Measurements from ENCODE around the gene FLOT1.

FLOT1 gene

DNA sequence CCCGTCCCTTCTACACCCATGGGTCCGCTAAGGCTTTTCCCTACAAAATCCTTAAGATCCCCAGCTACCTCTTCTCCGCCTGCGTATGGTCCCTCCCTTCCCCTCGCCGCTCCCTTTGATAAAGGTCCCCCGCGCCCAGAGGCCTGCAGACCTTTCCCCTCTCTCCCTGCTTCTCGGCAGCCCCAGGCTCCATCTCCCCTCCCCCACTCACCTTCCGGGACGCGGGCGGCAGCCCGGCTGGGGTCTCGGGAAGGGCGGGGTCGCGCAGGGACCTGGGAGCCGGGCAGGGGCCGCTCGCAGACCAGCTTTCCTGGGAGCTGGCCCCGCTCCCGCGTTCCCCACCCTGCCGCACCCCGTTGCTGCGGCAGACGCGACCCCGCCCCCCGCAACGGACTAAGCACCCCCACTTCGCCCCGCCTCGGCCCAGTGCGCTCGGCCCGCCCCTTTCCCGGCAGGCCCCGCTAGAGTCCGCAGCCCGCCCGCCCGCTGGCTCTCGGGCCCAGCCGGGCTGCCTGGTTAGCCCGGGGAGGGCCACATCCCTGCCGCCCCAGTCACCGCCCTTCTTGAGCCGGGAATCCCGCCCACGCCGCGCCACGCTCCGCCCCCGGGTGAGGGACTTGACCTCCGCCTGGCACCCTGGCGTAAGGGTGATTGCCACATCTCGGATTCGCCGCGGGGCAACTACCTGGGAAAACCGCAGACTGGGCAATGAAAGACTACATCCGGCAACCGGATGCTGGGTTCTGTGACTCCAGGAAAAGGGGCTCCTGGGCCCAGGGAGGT, at the start of gene FLOT1:
Gene FLOT1 (minus strand): TSS at position 372 of the 783 bp plus-strand sequence. CDS start 498 bp downstream, outside the sequence.
- peak in 1 of 2 experiments; percentile 74 for DNase-seq

- no peak for DNase-seq
These were observed 48.4 kb upstream of the FLOT1 start for GRCh38 chr6:30790724-30791383.

GRCh38 chr6:30789606-30790005, 47.1 kb upstream of the FLOT1 start:
- DNase-seq = no peak

- DNase-seq = no peak
These were observed 45.5 kb upstream of the FLOT1 start for GRCh38 chr6:30787954-30788353.

DNA sequence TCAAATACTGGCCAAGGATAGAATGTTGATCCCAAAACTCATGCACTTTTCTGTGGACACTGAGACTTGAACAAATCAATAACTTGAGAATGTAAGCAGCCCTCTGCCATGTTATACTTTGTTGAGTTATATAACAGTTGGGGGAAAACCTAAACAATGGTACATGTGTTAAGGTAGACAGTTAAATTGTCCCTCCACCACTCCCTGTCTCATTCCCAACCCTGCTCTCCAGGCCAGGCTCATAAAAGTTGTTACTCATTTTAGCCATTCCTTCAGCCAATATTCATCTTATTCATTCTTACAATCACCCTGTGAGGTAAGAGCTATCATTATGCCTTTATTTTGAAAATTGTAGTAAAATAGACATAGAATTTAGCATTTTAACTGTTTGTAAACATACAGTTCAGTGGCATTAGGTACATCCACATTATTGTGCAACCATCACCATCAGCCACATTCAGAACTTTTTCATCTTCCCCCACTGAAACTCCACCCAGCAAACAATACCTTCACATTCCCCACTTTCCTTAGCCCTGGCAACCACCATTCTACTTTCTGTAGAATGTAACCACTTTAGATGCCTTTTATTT, 40.0 kb upstream of the FLOT1 start:
- DNase-seq = no peak

DNA sequence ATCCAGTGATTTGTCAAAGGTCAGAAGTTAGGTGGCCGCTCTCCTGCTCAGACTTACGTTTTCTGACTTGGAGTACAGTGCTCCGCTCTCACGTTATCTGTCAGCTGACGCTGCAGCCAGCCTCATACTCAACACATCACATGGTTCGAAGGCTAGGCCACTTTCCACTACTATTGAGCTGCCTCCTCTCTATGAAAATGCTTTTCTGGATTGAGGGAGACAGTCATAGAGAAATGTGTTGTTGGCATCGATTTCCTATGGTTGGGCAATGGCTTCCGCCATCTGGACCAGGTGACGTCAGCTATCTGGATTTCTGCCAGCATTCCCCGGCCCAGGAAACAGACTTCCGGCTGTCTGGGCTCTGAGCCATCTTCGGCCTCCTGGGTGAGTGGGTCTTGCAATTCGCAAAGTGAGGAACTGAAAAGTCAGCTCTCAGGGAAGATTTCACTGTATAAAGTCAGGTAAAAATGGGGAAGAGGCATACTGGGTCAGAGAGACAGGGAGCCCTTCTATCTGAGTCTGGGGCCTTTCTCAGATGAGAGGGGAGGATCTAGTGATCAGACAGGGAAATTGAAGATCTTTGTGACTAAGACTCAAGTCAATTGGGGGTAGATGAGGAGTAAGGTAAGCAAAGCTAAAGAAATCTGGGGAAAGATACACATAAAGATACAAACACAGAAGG, 39.4 kb upstream of the FLOT1 start:
- DNase-seq = peak; percentile 66 to 72

DNA sequence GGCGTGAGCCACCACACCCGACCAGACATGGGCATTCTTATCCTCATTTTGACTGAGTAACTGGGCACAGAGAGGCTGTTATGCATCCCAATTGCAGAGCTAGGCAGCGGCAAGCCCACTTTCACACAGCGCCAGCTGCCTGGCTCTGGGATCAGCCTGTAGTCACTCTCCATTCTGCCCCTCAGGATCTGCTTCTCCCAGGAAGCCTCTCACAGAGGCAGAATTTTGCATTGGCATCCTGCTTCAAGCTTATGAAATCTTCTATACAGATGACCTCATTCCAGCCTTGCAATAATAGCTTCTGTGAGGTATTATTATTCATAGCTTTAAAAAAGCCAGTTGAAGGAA, 38.9 kb upstream of the FLOT1 start:
- no peak for DNase-seq

GRCh38 chr6:30780642-30780920, 38.1 kb upstream of the FLOT1 start:
- no peak for DNase-seq

DNA sequence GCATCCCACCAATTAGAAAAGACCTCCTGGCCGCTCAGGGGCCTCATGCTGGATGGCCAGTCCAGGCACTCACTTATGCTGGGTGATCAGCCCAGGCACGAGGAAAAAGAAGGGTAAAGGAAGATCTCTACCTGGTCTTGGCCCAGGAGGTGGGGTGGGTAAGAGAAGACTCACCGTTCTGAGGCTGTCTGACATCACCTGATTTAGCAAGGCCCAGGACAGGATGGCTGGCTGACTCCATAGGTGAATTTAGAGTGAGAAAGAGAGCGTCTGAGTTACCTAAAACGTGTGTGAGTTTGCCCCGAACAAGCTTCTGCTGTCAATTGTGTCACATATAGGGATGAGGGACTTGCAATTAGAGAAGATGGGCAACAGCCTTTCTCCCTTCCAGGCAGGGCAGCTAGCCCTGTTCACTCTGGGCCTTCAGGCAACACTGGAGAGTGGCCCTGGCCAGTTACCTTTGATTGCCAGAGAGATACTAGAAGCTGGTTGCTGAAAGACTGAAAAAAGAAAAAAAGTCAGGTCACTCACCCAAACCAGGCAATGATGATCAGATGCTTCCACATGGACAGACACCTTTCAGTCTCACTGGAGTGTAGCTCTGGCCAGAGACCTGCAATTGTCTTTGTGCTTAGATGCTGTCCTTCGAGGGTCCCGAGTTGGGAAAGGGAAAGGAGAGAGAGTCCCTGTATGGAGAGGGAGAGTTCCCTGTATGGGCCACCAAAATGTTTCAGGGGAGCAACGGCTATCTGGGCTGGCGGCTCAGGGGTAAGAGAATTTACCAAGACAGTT, 37.6 kb upstream of the FLOT1 start:
- DNase-seq = no peak

- DNase-seq = no peak
These were observed 35.6 kb upstream of the FLOT1 start for GRCh38 chr6:30778001-30778635.

DNA sequence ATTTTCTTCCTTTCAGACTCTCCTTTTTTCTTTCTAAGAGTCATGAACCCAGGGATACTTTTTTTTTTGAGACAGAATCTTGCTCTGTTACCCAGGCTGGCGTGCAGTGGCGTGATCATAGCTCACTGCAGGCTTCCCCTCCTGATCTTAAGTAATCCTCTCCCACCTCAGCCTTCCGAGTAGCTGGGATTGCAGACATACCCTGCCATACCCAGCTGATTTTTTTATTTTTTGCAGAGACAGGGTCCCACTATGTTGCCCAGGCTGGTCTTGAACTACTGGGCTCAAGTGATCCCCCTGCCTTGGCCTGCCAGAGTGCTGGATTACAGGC, 34.6 kb upstream of the FLOT1 start:
- DNase-seq = no peak

DNA sequence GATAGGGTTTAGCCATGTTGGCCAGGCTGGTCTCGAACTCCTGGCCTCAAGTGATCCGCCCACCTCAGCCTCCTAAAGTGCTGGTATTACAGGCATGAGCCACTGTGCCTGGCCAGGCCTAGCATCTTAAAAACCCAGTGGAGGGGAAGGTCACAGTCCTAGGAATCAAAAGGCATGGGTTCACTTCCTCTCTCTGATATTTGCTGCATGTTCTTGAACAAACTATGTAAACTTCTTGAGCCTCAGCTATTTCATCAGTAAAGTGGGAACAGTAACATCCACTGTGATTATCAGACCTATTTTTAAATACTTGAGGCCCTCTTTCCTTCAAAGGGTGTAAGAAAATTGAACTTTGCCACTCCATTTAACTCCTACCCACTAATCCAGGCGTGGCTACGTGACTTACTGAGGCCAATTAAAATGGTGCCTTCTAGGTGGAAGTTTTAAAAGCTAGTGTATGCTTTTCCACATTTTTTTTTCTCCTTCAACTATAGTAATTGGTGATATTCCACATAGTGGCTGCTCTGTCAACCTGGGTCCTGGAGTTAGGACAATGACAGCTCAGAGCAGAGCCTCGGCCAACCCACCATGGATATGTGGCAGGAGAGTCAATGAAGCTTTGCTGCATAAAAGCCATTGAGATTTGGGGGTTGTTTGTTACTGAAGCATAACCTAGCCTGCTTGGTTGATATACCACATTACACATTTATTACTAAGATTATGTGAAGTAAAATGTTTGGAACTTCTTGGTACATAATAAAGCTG, 34.1 kb upstream of the FLOT1 start:
- DNase-seq = no peak

DNA sequence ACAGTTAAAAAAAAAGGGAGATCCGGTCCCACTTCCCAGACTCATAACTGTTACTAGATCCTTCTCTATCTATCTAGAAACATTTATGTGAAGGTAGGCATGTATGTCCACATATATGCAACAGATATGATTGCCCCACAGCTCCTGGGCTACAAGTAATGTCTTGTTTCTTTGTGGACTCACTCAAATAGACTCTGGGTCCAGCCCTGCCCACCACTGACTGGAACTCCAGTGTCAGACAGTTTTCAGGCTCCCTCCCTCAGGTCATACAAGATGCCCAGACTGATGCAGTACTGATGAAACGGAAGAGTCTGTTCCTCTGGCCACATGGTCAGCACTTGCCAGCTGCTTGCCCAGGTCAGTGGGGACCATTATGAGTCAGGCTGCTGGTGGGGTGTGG, 32.6 kb upstream of the FLOT1 start:
- no peak for DNase-seq

GRCh38 chr6:30774701-30775100, 32.2 kb upstream of the FLOT1 start:
- DNase-seq = no peak

DNA sequence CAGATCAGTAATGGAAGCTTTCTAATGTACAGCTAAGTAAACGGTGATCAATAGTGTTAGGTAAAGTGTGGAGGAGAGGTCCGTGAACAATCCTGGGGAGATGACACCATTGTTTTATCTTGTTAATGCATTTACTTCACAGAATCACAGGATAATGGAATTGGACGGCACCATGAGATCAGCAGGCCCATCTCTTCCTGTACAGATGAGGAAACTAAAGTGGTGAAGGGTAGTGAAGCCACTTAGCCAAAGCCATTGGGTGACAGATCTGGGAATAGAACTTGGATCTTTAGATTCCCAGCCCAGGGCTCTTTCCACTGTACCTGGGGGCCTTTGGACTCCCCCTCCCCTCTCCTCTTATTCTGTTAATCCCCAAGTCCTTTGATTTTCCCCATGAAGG, 28.1 kb upstream of the FLOT1 start:
- no peak for DNase-seq

- DNase-seq = no peak
These were observed 27.5 kb upstream of the FLOT1 start for GRCh38 chr6:30769853-30770524.

GRCh38 chr6:30769088-30769852, 26.8 kb upstream of the FLOT1 start:
- DNase-seq = no peak

- DNase-seq = no peak
These were observed 26.2 kb upstream of the FLOT1 start for GRCh38 chr6:30768634-30769087.

GRCh38 chr6:30767944-30768301, 25.4 kb upstream of the FLOT1 start:
- no peak for DNase-seq

DNA sequence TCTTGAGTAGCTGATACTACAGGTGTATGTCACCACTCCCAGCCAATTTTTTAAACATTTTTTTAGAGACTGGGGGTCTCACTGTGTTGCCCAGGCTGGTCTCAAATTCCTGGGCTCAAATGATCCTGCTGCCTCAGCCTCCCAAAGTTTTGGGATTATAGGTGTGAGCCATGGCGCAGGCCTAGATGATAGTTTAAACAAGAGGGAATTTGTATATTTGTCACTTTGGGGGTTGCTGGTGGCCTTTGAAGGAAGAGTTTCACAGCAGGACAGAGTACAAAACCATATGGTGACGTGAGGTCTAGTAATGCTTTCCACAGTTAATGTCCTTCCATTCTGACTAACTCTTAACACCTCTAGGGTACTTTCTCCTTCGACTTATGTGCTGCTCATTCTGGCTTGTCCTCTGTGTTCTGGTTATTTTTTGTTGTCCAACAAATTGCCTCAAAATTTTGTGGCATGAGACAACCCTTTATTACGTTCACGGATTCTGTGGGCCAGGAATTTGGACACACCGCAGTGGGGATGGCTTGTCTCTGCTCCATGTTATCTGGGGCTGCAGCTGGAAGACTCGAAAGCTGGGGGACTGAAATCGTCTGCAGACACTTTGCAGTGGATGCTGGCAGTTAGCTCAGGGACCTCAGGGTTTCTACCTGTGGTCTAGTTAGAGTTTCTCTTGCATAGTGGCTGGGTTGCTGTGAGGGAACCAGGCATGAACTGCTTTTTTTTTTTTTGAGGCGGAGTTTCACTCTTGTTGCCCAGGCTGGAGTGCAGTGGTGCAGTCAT, 24.9 kb upstream of the FLOT1 start:
- no peak for DNase-seq
